ENCODE data around the gene MCTP1.

- TF ChIP-seq CTCF (IDR thresholded peaks at IDR 0.05; ENCODE audit: insufficient read depth, low read length) (no peak), POLR2AphosphoS5 (IDR thresholded peaks at IDR 0.05; ENCODE audit: low read depth) (no peak)
Observed at GRCh38 chr5:95181644-95182043, 103.2 kb downstream of the MCTP1 start.
